ENCODE results near the gene PTHLH.

DNA sequence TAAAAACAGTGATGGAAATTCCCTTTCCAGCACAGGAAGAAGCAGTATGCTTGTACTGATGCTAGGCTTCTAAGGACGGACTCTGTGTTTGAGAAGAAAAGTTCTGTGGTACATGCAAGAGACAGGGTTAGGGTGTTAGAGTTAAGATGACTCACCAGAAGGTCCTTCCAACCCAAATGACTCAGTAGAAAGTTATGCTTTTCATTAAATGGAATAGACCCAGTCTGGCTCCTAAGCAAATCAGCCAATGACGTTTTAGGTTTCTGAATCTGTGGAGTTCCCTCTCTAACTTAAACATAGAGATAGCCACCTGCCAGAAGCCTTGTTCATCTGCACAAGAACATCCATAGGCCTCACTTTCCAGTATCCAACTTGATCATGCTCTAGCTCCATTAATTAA is 5.7 kb downstream of the PTHLH start:
- TF ChIP-seq POLR2A (IDR thresholded peaks at IDR 0.05) (no peak), POLR2AphosphoS5 (IDR thresholded peaks at IDR 0.05; ENCODE audit: insufficient read depth in 1 of 2, low read depth in 1 of 2) (peak in 1 of 2 donors; percentile 65)
